GM12878 (cell line): ENCODE results near the gene MAFF. TPM values are rescaled to one million over a fixed set of nuclear protein-coding genes. Genes with fewer than 3 reads are reported as not detected.

Experiments used
- ATAC-seq: fragments of 200-7000 bp; cut with Tn5 transposase; 3 replicates; pipeline ENCODE4 v1.9.1; 2020; ENCODE audit warnings: mild to moderate bottlenecking, moderate library complexity
- BruUV-seq: library from RNA; stranded (reverse); fragments of 400-500 nt; replicated peaks from 2 replicates; lab custom pipeline; 2021; lab: Mats Ljungman, UMichigan
- CTCF ChIA-PET: fragments of 300-600 bp; sonication (Branson Sonifier 250); formaldehyde crosslinking; extraction: SDS; loops from one replicate; lab custom pipeline; 2021; ENCODE audit warnings: inconsistent platforms; lab: Yijun Ruan, JAX
- POLR2A ChIA-PET: fragments of 350-600 bp; formaldehyde crosslinking; extraction: SDS; loops from one replicate; lab custom pipeline; 2021; ENCODE audit warnings: inconsistent platforms; lab: Charles Lee
- RAD21 ChIA-PET: fragments of 300-600 bp; sonication (Branson Sonifier 250); formaldehyde crosslinking; loops from one replicate; lab custom pipeline; 2023; ENCODE audit warnings: antibody characterized with exemption; ENCODE audit not compliant: unreplicated experiment; lab: Charles Lee
- SMC1A ChIA-PET: fragments of 300-600 bp; sonication (Branson Sonifier 250); formaldehyde crosslinking; loops from one replicate; lab custom pipeline; 2023; ENCODE audit not compliant: unreplicated experiment, uncharacterized antibody; lab: Charles Lee
- DNase-seq: peaks from one replicate; pipeline ENCODE4 v3.0.0-alpha.2; 2011; ENCODE audit warnings: low read depth, low spot score
- FAIRE-seq: peaks from 3 replicates; lab custom pipeline; 2011; peaks lifted over from hg19 to GRCh38; lab: Jason Lieb, UNC
- H2AFZ ChIP-seq: 2 replicates; pipeline ENCODE4 v1.6.0; 2011; ENCODE audit warnings: low read depth, low read length, control low read depth; ENCODE audit not compliant: control insufficient read depth
- H3K27ac ChIP-seq: 2 replicates; pipeline ENCODE4 v1.5.1; 2011; ENCODE audit warnings: control low read depth; ENCODE audit not compliant: control insufficient read depth, insufficient read depth
- H3K27me3 ChIP-seq, 2 experiments: replicated peaks in 1 of 2; 2 replicates each; pipeline versions ENCODE4 v1.6.0 to v1.6.1; 2011; ENCODE audit warnings: low read length in 1 of 2; ENCODE audit not compliant: control insufficient read depth in 2 of 2, insufficient read depth in 2 of 2
- H3K36me3 ChIP-seq, 2 experiments: 2 replicates each; pipeline ENCODE4 v1.5.1; 2011; ENCODE audit warnings: low read length in 1 of 2; ENCODE audit not compliant: control insufficient read depth in 2 of 2, insufficient read depth in 2 of 2
- H3K4me1 ChIP-seq: 2 replicates; pipeline ENCODE4 v1.6.1; 2011; ENCODE audit warnings: mild to moderate bottlenecking, low read length, moderate library complexity, mixed read lengths; ENCODE audit not compliant: control insufficient read depth, insufficient read depth
- H3K4me2 ChIP-seq: 2 replicates; pipeline ENCODE4 v1.6.0; 2011; ENCODE audit warnings: control low read depth; ENCODE audit not compliant: control insufficient read depth, insufficient read depth
- H3K4me3 ChIP-seq: fragments of 200-600 bp; sonication (generic); 2 replicates; pipeline ENCODE4 v1.5.1; 2016
- H3K79me2 ChIP-seq: 2 replicates; pipeline ENCODE4 v1.6.0; 2011; ENCODE audit warnings: low read length; ENCODE audit not compliant: control insufficient read depth, insufficient read depth
- H3K9ac ChIP-seq: 2 replicates; pipeline ENCODE4 v1.8.0; 2011; ENCODE audit warnings: low read length, control low read depth, mixed read lengths; ENCODE audit not compliant: control insufficient read depth, insufficient read depth
- H3K9me3 ChIP-seq: replicated peaks from 3 replicates; pipeline ENCODE4 v1.5.1; 2011; ENCODE audit warnings: mild to moderate bottlenecking, low read length; ENCODE audit not compliant: control insufficient read depth, insufficient read depth
- H4K20me1 ChIP-seq: 2 replicates; pipeline ENCODE4 v1.6.0; 2011; ENCODE audit not compliant: control insufficient read depth, insufficient read depth
- BMI1 ChIP-seq: fragments of 450-650 bp; IDR thresholded peaks from 2 replicates; pipeline ENCODE4 v1.6.1; 2016; ENCODE audit warnings: mild to moderate bottlenecking, moderate library complexity, borderline replicate concordance
- CHD1 ChIP-seq: IDR thresholded peaks from 2 replicates; pipeline ENCODE4 v1.6.1; 2012; ENCODE audit warnings: low read depth, low read length, improper control_type of control experiment
- FOS ChIP-seq: IDR thresholded peaks from 3 replicates; pipeline ENCODE4 v1.6.1; 2011; ENCODE audit warnings: borderline replicate concordance; ENCODE audit not compliant: insufficient read length; ENCODE audit errors: extremely low read depth
- RAD21 ChIP-seq: IDR thresholded peaks from 2 replicates; pipeline ENCODE4 v1.6.1; 2011; ENCODE audit warnings: mild to moderate bottlenecking, low read depth, low read length, moderate library complexity; ENCODE audit not compliant: insufficient read depth
- SMC3 ChIP-seq: IDR thresholded peaks from 2 replicates; pipeline ENCODE4 v1.6.1; 2011; ENCODE audit warnings: low read length, improper control_type of control experiment, borderline replicate concordance
- YY1 ChIP-seq: IDR thresholded peaks from 2 replicates; pipeline ENCODE4 v1.6.1; 2011; ENCODE audit warnings: low read depth, mild to moderate bottlenecking, low read length
- WGBS: methylation state at CpG from one replicate; pipeline ENCODE4 v1.1.6; 2016; ENCODE audit warnings: low lambda C conversion rate; ENCODE audit not compliant: insufficient replicate concordance, insufficient coverage; ENCODE audit errors: missing lambda C conversion rate; 5-methylcytosine and 5-hydroxymethylcytosine counted together
- in situ Hi-C: fragments of 300-500 bp; cut with MboI; formaldehyde crosslinking; loops from 9 replicates; pipeline ENCODE4 v1.14.3; 2018; ENCODE audit warnings: mixed read lengths
- intact Hi-C: fragments of 100-400 bp; cut with micrococcal nuclease; formaldehyde crosslinking; loops from one replicate; pipeline ENCODE4 v1.14.2; 2022; ENCODE audit not compliant: unreplicated experiment
- polyA plus RNA-seq, 11 experiments: library from polyadenylated mRNA; depleted of rRNA in 4 of 11; unstranded in 6 of 11; stranded (reverse) in 5 of 11; fragments of >200 nt; fragmentation: Nextera tagmentation in 4 of 11; fragmentation: Illumina TruSeq in 1 of 11; extraction: Ambion mirVana in 4 of 11; extraction: Trizol in 1 of 11; gene quantifications; 1 replicate in 1 of 11; 2 replicates in 10 of 11; pipeline versions ENCODE4 v1.2.1 to v1.2.3, GENCODE V29; 2011 to 2016; ENCODE audit warnings: inconsistent platforms in 2 of 11, missing spikeins in 2 of 11, low read depth in 1 of 11
- total RNA-seq, 4 experiments: library from RNA; depleted of rRNA in 3 of 4; stranded (reverse); fragments of >200 nt in 3 of 4; fragmentation: Illumina TruSeq in 1 of 4; extraction: Trizol in 1 of 4; gene quantifications; 2 replicates each; pipeline versions ENCODE4 v1.2.1 to v1.2.3, GENCODE V29; 2013 to 2021
- TF ChIP-seq, protein P1 (sequence below): fragments of 450-650 bp; IDR thresholded peaks from 2 replicates; pipeline ENCODE4 v1.6.1; 2017; ENCODE audit warnings: mild to moderate bottlenecking, low read depth, inconsistent platforms; ENCODE audit not compliant: poor library complexity, severe bottlenecking
- TF ChIP-seq, protein P2 (sequence below): IDR thresholded peaks from 2 replicates; pipeline ENCODE4 v1.6.1; 2012; ENCODE audit warnings: improper control_type of control experiment, low read depth, low read length; ENCODE audit not compliant: insufficient replicate concordance

MAFF gene
- total and polyA plus RNA-seq, 10 of the 15 experiments (the other 5 are each of a cell fraction or from before 2014, with no cell fraction given) = 0.22 to 2.3 (median 0.81) TPM; not detected in 1

DNA sequence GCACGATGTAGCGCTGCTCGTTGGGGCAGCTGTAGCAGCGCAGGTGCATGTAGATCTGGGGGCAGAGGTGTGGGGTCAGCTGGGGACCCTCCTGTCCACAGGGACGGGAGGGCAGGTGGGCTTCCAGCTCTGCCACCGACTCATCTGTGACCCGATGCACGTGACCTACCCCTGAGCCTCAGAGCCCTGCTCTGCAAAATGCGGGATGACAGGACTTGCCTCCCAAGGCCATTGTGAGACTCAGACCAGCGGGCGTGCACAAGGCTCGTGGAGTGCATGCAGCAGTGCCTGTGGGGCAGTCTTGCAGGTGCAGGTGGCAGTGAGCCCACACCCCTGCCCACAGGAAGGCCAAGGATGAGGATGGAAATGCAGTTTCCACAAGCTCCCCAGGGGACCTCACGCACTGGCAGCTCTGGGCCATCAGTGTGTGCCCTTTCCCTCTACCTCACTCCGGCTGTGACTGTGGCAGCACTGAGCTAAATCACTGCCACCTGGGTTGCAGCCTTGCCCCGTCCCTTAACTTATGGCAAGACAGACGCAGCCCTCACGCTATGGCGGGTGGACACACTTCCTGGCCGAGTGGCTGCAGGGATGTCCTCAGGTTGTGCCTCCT lies 44.4 kb downstream of the MAFF start:
- no peaks in the 10 kb centered on the region; the same call in 2 of the 3 replicates for H3K9me3 ChIP-seq
- peaks cover 3 to 12% of the 10 kb centered on the region in 2 experiments; a peak in 3 of 4 replicates for H3K36me3 ChIP-seq
- no peak overlapping the region for H3K9ac ChIP-seq
- H3K4me1 ChIP-seq = peaks cover 12% of the 10 kb centered on the region
- H3K27ac ChIP-seq = no peak overlapping the region
- H4K20me1 ChIP-seq = no peaks in the 10 kb centered on the region
- DNase-seq = no peak
- 70% methylated on average over 19 of the region's 19 CpGs for WGBS
- ChIA-PET POLR2A (no interaction called here), SMC1A (interaction anchor here (1.5 kb wide), 1 partner anchor 10 kb away, joined by 3 read pairs; no protein-coding TSS in a partner anchor), CTCF (interaction anchor here (1.3 kb wide), 1 partner anchor 15 kb away, joined by 3 read pairs; no protein-coding TSS in a partner anchor), RAD21 (no interaction called here)
- BruUV-seq = no TSS peak
- intact Hi-C loops = no loop called here
- no peak overlapping the region for H3K4me2 ChIP-seq
- H3K79me2 ChIP-seq = no peaks in the 10 kb centered on the region
- ATAC-seq = no peak
- in situ Hi-C loops = no loop called here
- no peak for TF ChIP-seq FOS
- TF ChIP-seq CHD1 = no peak
- TF ChIP-seq RAD21 = no peak
- TF ChIP-seq, protein P1, sequence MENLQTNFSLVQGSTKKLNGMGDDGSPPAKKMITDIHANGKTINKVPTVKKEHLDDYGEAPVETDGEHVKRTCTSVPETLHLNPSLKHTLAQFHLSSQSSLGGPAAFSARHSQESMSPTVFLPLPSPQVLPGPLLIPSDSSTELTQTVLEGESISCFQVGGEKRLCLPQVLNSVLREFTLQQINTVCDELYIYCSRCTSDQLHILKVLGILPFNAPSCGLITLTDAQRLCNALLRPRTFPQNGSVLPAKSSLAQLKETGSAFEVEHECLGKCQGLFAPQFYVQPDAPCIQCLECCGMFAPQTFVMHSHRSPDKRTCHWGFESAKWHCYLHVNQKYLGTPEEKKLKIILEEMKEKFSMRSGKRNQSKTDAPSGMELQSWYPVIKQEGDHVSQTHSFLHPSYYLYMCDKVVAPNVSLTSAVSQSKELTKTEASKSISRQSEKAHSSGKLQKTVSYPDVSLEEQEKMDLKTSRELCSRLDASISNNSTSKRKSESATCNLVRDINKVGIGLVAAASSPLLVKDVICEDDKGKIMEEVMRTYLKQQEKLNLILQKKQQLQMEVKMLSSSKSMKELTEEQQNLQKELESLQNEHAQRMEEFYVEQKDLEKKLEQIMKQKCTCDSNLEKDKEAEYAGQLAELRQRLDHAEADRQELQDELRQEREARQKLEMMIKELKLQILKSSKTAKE = no peak
- no peak for TF ChIP-seq YY1
- TF ChIP-seq SMC3 = no peak
- TF ChIP-seq, protein P2, sequence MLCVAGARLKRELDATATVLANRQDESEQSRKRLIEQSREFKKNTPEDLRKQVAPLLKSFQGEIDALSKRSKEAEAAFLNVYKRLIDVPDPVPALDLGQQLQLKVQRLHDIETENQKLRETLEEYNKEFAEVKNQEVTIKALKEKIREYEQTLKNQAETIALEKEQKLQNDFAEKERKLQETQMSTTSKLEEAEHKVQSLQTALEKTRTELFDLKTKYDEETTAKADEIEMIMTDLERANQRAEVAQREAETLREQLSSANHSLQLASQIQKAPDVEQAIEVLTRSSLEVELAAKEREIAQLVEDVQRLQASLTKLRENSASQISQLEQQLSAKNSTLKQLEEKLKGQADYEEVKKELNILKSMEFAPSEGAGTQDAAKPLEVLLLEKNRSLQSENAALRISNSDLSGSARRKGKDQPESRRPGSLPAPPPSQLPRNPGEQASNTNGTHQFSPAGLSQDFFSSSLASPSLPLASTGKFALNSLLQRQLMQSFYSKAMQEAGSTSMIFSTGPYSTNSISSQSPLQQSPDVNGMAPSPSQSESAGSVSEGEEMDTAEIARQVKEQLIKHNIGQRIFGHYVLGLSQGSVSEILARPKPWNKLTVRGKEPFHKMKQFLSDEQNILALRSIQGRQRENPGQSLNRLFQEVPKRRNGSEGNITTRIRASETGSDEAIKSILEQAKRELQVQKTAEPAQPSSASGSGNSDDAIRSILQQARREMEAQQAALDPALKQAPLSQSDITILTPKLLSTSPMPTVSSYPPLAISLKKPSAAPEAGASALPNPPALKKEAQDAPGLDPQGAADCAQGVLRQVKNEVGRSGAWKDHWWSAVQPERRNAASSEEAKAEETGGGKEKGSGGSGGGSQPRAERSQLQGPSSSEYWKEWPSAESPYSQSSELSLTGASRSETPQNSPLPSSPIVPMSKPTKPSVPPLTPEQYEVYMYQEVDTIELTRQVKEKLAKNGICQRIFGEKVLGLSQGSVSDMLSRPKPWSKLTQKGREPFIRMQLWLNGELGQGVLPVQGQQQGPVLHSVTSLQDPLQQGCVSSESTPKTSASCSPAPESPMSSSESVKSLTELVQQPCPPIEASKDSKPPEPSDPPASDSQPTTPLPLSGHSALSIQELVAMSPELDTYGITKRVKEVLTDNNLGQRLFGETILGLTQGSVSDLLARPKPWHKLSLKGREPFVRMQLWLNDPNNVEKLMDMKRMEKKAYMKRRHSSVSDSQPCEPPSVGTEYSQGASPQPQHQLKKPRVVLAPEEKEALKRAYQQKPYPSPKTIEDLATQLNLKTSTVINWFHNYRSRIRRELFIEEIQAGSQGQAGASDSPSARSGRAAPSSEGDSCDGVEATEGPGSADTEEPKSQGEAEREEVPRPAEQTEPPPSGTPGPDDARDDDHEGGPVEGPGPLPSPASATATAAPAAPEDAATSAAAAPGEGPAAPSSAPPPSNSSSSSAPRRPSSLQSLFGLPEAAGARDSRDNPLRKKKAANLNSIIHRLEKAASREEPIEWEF = no peak
- no peak for TF ChIP-seq BMI1
- H3K27me3 ChIP-seq = no peaks in the 10 kb centered on the region
- no peak overlapping the region for H2AFZ ChIP-seq
- no peak overlapping the region for H3K4me3 ChIP-seq
- no peak for FAIRE-seq
